Activated T-cell treated with anti-CD3 and anti-CD28 coated beads, Interleukin-2, amount 50 U/mL, for 72 hours (primary cell): Measurements from ENCODE around the gene LRP4. TPM values are rescaled to one million over a fixed set of nuclear protein-coding genes. Genes with fewer than 3 reads are reported as not detected.

Source experiments
- total RNA-seq, 2 donors: library from RNA; stranded (reverse); gene quantifications; one replicate each; pipeline ENCODE4 v1.2.3, GENCODE V29; 2022

LRP4 gene
- total RNA-seq, 2 donors from 2014 or later = 0.09 TPM; not detected in 1

Other genes with a start within 250 kb of the LRP4 start
- gene ARHGAP1, start 217.9 kb downstream of the LRP4 start, total RNA-seq = 10 to 100 TPM; 41.6 to 43.5 TPM
- 10 to 100 TPM; 17.8 to 18.2 TPM for gene ZNF408, start 217.5 kb downstream of the LRP4 start, total RNA-seq
- gene F2, start 199.3 kb downstream of the LRP4 start, total RNA-seq = not detected
- gene CKAP5, start 72.3 kb downstream of the LRP4 start, total RNA-seq = 100 to 1,000 TPM; 148 to 165 TPM
- 10 to 100 TPM; 20.4 to 21.2 TPM for gene CSTPP1, start 18.2 kb upstream of the LRP4 start, total RNA-seq